GM12865 (cell line): ENCODE results near the gene IKZF3.

Experiments used
- DNase-seq: peaks from one replicate; pipeline ENCODE4 v3.0.0; 2010; ENCODE audit warnings: low read depth
- H3K4me3 ChIP-seq: 2 replicates; pipeline ENCODE4 v1.5.1; 2011; ENCODE audit warnings: mild to moderate bottlenecking, low read depth, low read length, control low read depth
- TF ChIP-seq, protein P1 (sequence below): IDR thresholded peaks from 2 replicates; pipeline ENCODE4 v1.5.1; 2011; ENCODE audit warnings: low read length, control low read depth, low read depth, inconsistent platforms; ENCODE audit not compliant: insufficient read depth; ENCODE audit errors: missing control alignments

IKZF3 gene

DNA sequence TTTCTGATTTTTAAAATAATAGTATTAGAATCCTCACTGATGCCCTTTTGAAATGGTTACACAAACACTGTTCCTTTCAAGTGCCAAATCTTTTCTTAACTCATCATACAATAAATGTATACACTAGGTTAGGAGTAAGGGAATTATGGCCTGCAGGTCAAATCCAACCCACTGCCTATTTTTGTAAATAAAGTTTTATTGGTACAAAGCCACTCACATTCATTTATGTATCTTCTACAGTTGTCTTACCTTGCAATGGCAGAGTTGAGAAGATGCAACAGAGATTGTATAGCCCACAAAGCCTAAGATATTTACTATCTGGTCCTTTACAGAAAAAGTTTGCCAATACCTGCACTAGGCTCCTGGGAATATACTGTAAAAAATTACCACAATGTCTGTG lies 47.8 kb downstream of the IKZF3 start:
- DNase-seq = no peak
- TF ChIP-seq, protein P1, sequence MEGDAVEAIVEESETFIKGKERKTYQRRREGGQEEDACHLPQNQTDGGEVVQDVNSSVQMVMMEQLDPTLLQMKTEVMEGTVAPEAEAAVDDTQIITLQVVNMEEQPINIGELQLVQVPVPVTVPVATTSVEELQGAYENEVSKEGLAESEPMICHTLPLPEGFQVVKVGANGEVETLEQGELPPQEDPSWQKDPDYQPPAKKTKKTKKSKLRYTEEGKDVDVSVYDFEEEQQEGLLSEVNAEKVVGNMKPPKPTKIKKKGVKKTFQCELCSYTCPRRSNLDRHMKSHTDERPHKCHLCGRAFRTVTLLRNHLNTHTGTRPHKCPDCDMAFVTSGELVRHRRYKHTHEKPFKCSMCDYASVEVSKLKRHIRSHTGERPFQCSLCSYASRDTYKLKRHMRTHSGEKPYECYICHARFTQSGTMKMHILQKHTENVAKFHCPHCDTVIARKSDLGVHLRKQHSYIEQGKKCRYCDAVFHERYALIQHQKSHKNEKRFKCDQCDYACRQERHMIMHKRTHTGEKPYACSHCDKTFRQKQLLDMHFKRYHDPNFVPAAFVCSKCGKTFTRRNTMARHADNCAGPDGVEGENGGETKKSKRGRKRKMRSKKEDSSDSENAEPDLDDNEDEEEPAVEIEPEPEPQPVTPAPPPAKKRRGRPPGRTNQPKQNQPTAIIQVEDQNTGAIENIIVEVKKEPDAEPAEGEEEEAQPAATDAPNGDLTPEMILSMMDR = no peak
- H3K4me3 ChIP-seq = no peak overlapping the region

DNA sequence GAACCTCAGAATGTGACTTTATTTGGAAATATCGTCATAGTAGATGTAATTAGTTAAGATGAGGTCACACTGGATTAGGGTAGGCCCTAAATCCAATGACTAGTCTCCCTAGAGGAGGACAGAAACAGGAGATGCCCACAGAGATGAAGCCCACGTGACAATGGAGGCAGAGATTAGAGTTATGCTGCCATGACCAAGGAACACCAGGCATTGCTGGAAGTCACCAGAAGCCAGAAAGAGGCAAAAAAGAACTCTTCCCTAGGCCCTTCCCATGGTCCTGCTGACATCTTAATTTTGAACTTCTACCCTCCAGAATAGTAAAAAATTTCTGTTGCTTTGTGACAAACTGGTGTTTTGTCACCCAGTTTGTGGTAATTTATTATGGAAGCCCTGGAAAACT lies 49.6 kb downstream of the IKZF3 start:
- H3K4me3 ChIP-seq = no peak overlapping the region
- DNase-seq = no peak
- TF ChIP-seq, protein P1 = no peak

DNA sequence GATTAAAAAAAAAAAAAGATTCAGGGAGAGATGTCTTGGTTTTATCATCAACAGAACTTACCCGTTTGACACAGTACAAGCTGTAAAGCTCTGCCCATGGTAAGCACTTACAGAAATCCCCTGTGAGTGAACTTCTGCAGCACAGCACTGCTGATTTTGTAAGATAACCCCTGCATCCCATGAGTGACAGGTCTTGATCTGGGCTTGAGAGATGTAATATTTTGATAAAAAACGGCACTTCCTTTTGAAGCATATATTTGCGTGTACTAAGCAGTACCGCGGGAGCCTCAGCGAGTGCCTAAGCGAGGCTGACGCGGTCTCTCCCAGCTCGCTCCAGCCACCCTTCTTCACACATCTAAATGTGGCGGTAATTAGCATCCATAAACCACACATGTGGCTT lies 50.5 kb downstream of the IKZF3 start:
- no peak for DNase-seq
- TF ChIP-seq, protein P1 = no peak
- H3K4me3 ChIP-seq = no peak overlapping the region

DNA sequence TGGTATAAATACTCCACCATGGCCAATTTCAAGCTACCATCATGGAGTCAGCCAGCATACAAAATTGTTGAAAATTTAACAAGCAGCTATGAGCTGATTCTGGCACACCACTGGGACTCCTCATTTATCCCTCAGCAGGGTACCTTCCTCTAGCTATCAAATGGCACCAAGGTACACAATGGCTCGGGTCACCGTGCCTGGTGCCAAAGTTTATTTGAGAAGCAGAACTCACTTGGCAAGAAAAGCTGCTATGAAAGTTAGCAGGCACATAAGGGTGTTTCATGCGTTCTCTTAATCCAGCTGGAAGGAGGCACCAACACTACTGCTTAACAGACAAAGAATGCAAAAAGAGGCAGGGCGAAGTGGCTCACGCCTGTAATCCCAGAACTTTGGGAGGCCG lies 51.6 kb downstream of the IKZF3 start:
- no peak for DNase-seq
- no peak overlapping the region for H3K4me3 ChIP-seq
- TF ChIP-seq, protein P1 = no peak

DNA sequence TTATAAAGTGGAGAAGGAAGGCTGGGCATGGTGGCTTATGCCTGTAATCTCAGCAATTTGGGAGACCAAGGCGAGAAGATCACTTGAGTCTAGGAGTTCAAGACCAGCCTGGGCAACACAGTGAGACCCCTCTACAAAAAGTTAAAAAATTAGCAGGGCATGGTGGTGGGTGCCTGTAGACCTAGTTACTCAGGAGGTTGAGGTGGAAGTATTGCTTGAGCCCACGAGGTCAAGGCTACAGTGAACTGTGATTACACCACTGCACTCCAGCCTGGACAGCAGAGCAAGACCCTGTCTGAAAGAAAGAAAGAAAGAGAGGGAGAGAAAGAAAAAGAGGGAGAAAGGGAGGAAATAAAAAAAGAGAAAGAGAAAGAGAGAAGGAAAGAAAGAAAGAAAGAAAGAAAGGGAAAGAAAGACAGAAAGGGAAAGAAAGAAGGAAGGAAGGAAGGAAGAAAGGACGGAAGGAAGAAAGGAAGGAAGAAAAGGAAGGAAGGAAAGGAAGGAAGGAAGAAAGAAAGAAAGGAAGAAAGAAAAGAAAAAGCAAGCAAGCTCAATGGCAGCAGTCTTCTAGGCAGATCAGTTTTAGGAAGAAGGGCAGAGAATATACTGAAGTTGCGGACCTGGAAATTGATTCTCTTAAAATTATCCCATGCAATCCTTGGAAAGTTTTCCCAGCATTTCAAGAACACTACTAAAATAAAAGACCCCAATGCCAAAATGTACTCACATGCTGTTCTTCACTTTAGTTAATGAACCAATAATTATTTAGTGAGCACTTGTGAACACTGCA lies 53.0 kb downstream of the IKZF3 start:
- no peak for DNase-seq
- no peak overlapping the region for H3K4me3 ChIP-seq
- TF ChIP-seq, protein P1 = no peak

DNA sequence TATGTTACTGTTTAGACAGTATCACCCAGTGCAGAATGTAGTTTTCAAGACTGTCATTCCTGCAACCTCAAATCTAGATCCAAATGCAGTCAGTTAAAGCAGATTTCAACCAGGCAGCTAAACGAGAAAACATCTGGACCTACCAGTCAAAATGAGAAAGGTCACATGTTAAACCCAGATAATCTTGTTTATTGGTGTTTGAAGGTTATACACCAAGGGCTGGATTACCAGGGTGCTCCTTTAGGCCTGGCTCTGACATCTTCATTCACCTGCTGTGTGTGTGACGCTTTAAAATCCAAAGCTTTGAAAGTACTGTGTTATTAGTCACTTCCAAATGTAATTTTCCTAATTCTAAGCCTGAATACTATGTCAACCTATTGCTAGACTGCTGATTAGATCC lies 54.9 kb downstream of the IKZF3 start:
- peak; percentile 31 for DNase-seq
- no peak overlapping the region for H3K4me3 ChIP-seq
- TF ChIP-seq, protein P1 = no peak
